SJCRH30 (cell line): ENCODE data around the gene SLK. TPM values are rescaled to one million over a fixed set of nuclear protein-coding genes. Genes with fewer than 3 reads are reported as not detected.

ENCODE experiments used
- DNase-seq, 2 experiments: peaks; one replicate each; pipeline ENCODE4 v3.0.0-alpha.2; 2015 to 2020
- H3K27ac ChIP-seq: fragments of 250-450 bp; sonication (Bioruptor Pico); 2 replicates; pipeline ENCODE4 v1.5.1; 2020; ENCODE audit warnings: mild to moderate bottlenecking, moderate library complexity
- H3K27me3 ChIP-seq: fragments of 250-450 bp; sonication (Bioruptor Pico); 2 replicates; pipeline ENCODE4 v1.5.1; 2020; ENCODE audit warnings: mild to moderate bottlenecking, moderate library complexity
- H3K36me3 ChIP-seq: fragments of 250-450 bp; sonication (Bioruptor Pico); 2 replicates; pipeline ENCODE4 v1.5.1; 2020; ENCODE audit warnings: mild to moderate bottlenecking, moderate library complexity
- H3K4me1 ChIP-seq: fragments of 250-450 bp; sonication (Bioruptor Pico); 2 replicates; pipeline ENCODE4 v1.5.1; 2020; ENCODE audit warnings: mild to moderate bottlenecking, moderate library complexity
- H3K4me3 ChIP-seq: fragments of 250-450 bp; sonication (Bioruptor Pico); 2 replicates; pipeline ENCODE4 v1.5.1; 2020; ENCODE audit warnings: mild to moderate bottlenecking, moderate library complexity
- H3K9me3 ChIP-seq: fragments of 250-450 bp; sonication (Bioruptor Pico); replicated peaks from 2 replicates; pipeline ENCODE4 v1.5.1; 2020; ENCODE audit warnings: mild to moderate bottlenecking, moderate library complexity
- total RNA-seq: library from RNA; depleted of rRNA; stranded (reverse); fragments of >200 nt; shearing (Covaris generic); gene quantifications from 2 replicates; pipeline ENCODE4 v1.2.3, GENCODE V29; 2014

SLK gene
- total RNA-seq, 1 experiment from 2014 or later: 37.3 TPM

- H3K27ac ChIP-seq: no peak overlapping the region
- no peak for DNase-seq
- peaks cover 11% of the 10 kb centered on the region for H3K27me3 ChIP-seq
- H3K4me3 ChIP-seq: no peak overlapping the region
- no peaks in the 10 kb centered on the region for H3K36me3 ChIP-seq
- no peaks in the 10 kb centered on the region for H3K9me3 ChIP-seq
- H3K4me1 ChIP-seq: no peaks in the 10 kb centered on the region
These were observed 72.2 kb downstream of the SLK start for GRCh38 chr10:104038958-104039752.

- DNase-seq: no peak
- Histone ChIP-seq H3K4me1 (no peaks in the 10 kb centered on the region), H3K27me3 (peaks cover 21% of the 10 kb centered on the region)
These were observed 73.4 kb downstream of the SLK start for GRCh38 chr10:104040382-104040781.

DNA sequence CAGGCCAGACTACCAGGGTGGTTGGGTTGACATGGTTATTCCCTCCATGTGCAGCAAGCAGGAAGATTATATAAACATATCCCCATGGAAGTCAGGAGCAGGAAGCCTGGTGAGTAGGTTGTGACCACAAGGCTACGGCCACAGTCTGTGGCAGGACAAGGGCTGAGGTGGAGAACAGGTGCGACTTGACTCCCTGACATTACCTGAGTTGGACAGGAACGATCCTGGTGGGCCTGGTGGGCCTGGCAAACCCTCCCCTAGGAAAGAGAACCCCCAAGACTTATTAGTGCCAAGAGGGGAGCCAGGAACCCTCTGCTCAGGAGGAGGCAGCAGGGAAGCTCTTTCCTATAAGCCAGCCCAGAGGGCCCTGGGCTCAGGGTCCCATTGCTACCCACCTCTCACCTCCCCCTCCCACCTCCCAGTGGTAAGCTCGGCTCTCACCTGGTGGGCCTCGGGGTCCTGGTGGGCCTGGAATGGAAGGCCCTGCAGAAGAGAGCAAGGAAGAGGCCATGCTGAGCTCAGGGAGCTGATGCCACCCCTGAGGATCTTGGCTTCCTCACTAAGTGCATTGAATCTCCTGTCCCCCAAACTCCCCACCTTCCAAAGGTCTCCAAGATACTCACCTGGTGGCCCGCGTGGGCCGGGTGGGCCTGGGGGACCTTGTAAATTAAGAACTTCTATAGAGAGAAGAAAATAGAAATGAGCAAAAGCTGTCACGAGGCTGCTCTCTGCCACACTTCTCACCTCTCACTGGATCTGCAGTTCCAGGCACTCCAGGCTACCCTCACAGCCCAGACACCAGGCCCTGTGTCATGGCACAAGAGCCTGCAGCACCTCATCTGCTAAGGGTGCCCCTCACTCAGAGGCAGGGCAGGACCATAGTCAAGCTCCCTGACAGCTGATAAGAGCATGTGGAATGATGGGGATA is 74.2 kb downstream of the SLK start:
- no peak for DNase-seq
- H3K4me3 ChIP-seq: no peak overlapping the region
- no peaks in the 10 kb centered on the region for H3K36me3 ChIP-seq
- H3K27me3 ChIP-seq: peaks cover 26% of the 10 kb centered on the region
- no peaks in the 10 kb centered on the region for H3K9me3 ChIP-seq
- no peak overlapping the region for H3K27ac ChIP-seq
- no peaks in the 10 kb centered on the region for H3K4me1 ChIP-seq

More at GRCh38 chr10:104040382-104040781, 73.4 kb downstream of the SLK start:
- H3K4me3 ChIP-seq: no peak overlapping the region
- no peaks in the 10 kb centered on the region for H3K36me3 ChIP-seq
- no peaks in the 10 kb centered on the region for H3K9me3 ChIP-seq
- no peak overlapping the region for H3K27ac ChIP-seq

DNA sequence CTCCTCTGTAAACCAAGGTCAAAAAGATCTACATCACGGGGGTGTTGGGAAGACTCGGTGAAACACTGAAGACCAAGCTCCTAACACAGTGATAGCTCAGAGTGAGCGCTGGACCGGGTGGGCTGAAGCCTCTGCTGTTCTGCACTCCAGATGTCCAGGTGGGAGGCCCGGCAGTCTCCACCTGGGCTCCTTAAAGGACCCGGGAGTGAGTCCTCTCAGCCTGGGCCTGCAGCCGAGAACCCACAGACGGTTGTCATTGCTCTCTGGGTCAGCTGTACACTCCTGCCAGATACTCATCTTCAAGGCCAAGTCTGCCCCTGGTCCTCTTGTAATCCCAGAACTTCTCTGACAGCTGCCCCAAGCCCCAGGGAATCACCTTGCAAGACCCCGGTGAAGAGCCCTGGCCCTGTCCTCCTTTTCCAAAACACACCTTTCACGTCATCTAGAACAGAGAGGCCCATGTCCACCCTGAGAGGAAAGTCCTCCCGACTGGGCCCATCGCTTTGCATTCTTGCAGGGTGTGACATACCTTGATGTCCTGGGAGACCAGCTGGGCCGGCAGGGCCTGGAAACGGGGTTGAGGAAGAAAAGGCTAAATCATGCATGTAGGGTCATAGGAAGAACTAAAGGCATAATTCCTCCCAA is 75.1 kb downstream of the SLK start:
- Histone ChIP-seq H3K27me3 (peaks cover 29% of the 10 kb centered on the region), H3K4me1 (no peaks in the 10 kb centered on the region), H3K27ac (no peak overlapping the region), H3K9me3 (no peaks in the 10 kb centered on the region), H3K4me3 (no peak overlapping the region), H3K36me3 (no peaks in the 10 kb centered on the region)
- no peak for DNase-seq

DNA sequence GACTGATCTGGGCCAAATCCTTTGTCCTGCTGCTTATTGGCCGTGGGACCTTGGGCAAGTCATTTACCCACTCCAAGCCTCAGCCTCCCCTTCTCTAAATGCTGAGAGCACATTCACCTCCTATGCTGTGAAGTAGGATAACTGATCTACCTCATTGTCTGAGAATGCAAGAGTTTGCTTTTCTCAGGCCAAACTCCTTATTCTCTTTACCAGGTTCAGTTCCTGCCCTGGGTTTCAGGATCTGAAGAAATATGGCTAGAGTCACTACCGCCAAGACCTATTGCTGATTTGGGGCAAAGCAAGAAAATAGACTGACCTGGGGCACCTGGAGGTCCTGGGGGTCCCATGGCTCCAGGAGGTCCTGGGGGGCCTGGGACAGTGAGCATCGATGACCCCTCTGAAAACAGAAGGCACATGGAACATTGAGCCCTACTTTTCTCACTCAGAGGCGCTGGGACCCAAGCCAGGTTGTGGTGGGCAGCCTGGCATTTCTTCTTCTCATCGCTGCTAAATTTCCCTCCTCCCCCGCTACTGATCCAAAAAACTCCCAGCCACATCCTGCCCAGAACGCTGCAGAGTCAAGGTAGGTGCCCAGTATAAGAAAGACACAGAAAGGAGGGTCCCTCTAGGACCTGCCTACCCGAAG is 76.4 kb downstream of the SLK start:
- H3K27ac ChIP-seq: no peak overlapping the region
- no peaks in the 10 kb centered on the region for H3K9me3 ChIP-seq
- H3K4me3 ChIP-seq: no peak overlapping the region
- no peaks in the 10 kb centered on the region for H3K4me1 ChIP-seq
- peaks cover 34% of the 10 kb centered on the region for H3K27me3 ChIP-seq
- DNase-seq: no peak
- no peaks in the 10 kb centered on the region for H3K36me3 ChIP-seq

DNA sequence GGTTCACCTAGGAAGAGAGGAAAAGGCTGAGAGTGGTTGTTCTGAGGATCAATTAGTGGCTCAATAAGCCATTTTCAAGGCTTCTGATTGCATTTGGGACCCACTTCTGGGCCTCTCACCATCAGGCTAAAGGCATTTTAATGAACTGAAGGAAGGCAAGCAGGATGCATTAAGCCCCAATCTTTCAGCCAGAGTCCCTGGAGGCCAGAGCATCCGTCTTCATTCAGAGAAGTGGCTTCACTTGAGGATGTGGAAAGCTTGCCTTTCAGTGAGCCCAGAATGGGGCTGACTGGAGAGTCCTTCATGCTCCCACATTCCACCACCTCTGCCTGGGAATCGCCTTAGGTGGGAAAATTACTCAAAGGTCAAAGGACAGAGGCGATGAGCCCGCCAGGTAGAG is 76.9 kb downstream of the SLK start:
- no peak overlapping the region for H3K4me3 ChIP-seq

GRCh38 chr10:104045151-104046089 is 78.5 kb downstream of the SLK start:
- H3K4me3 ChIP-seq: no peak overlapping the region
- no peak overlapping the region for H3K27ac ChIP-seq
- H3K36me3 ChIP-seq: no peaks in the 10 kb centered on the region
- peaks cover 41% of the 10 kb centered on the region for H3K27me3 ChIP-seq
- DNase-seq: peak in 1 of 2 experiments; percentile 35
- no peaks in the 10 kb centered on the region for H3K4me1 ChIP-seq
- H3K9me3 ChIP-seq: no peaks in the 10 kb centered on the region

More for the DNA sequence above, 76.9 kb downstream of the SLK start:
- H3K9me3 ChIP-seq: no peaks in the 10 kb centered on the region
- no peaks in the 10 kb centered on the region for H3K36me3 ChIP-seq
- no peaks in the 10 kb centered on the region for H3K4me1 ChIP-seq
- no peak overlapping the region for H3K27ac ChIP-seq
- peaks cover 34% of the 10 kb centered on the region for H3K27me3 ChIP-seq
- DNase-seq: no peak

- H3K4me3 ChIP-seq: no peak overlapping the region
- peaks cover 45% of the 10 kb centered on the region for H3K27me3 ChIP-seq
- H3K9me3 ChIP-seq: no peaks in the 10 kb centered on the region
- no peaks in the 10 kb centered on the region for H3K4me1 ChIP-seq
- DNase-seq: no peak
- no peaks in the 10 kb centered on the region for H3K36me3 ChIP-seq
- no peak overlapping the region for H3K27ac ChIP-seq
These were observed 79.7 kb downstream of the SLK start for GRCh38 chr10:104046651-104047050.

- Histone ChIP-seq H3K27me3 (peaks cover 43% of the 10 kb centered on the region), H3K9me3 (no peaks in the 10 kb centered on the region), H3K4me1 (no peaks in the 10 kb centered on the region), H3K4me3 (no peak overlapping the region), H3K27ac (no peak overlapping the region), H3K36me3 (no peaks in the 10 kb centered on the region)
- DNase-seq: no peak
These were observed 82.7 kb downstream of the SLK start for GRCh38 chr10:104049504-104050250.

DNA sequence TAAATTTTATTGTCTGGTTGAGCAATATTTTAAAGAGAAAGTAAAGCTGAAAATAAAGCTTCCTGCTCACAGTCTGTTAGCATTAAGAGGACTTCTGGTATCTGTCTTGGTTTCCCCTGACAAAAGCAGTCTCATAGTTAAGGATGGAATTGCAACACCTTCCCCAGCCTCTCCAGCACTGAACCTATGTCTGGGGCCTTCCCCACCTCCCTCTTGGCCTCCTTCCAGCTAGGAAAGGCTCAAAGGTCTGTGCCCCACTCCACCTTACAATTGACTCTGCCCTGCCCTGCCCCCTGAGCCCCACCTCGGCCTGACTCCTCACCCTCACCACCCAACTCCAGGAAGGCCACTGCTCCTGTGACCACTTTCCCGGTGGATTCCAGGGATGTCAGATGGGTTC is 85.5 kb downstream of the SLK start:
- Histone ChIP-seq H3K27ac (no peak overlapping the region), H3K4me3 (no peak overlapping the region), H3K4me1 (no peaks in the 10 kb centered on the region), H3K9me3 (no peaks in the 10 kb centered on the region), H3K27me3 (peaks cover 26% of the 10 kb centered on the region), H3K36me3 (no peaks in the 10 kb centered on the region)
- DNase-seq: no peak

GRCh38 chr10:104053201-104053600 is 86.3 kb downstream of the SLK start:
- Histone ChIP-seq H3K27ac (no peak overlapping the region), H3K4me3 (no peak overlapping the region), H3K4me1 (no peaks in the 10 kb centered on the region), H3K36me3 (no peaks in the 10 kb centered on the region), H3K27me3 (peaks cover 23% of the 10 kb centered on the region), H3K9me3 (no peaks in the 10 kb centered on the region)
- no peak for DNase-seq

DNA sequence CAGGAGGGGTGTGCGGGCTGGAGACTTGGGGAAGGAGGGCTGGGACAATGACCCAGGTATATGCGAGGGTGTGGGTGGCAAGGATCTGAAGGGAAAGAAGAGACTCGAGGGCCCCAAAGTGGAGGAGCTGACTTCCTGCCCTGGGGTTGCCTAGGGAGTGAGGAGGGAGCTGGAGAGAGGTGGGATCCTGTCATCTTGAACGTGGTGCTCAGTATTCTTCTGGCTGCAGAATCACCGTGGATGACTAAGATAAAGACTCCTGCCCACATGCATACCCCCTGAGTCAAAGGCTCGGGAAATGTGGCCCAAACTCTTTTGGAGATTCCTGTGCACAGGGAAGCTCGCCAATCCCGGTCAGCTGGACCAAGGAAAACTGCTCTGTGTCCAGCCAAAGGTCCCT is 87.5 kb downstream of the SLK start:
- DNase-seq: no peak
- no peaks in the 10 kb centered on the region for H3K9me3 ChIP-seq
- H3K27me3 ChIP-seq: peaks cover 19% of the 10 kb centered on the region
- H3K36me3 ChIP-seq: no peaks in the 10 kb centered on the region
- no peak overlapping the region for H3K27ac ChIP-seq
- H3K4me1 ChIP-seq: no peaks in the 10 kb centered on the region
- H3K4me3 ChIP-seq: no peak overlapping the region

DNA sequence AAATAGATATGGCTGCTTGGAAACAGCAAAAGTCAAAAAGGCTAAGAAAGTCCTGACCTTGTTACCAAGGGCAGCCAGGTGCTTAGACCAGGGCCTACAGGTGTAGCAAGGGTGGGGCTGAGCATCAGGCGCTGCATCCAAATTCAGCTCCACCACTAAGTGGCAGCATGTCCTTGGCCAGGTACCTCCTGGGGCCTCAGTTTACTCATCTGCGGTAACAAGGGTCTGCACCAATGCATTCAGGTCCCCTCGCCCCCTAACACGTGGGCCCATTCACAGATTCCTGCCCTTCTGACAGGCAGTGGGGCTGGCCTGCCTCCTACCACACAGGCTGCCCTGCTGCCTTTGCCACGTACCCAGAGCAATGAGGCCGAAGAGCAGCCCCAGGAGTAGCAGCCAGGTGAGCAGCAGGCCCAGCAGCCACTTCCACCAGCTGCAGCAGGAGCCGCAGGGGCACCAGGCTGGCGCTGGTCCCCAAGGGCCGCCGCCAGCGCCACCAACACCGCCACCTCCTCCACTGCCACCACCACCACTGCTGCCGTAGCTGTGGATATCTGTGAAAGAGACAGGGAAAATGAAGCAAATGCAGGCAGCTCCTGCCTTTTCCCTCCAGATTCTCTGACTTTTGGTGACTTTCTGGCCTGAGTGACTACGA is 89.8 kb downstream of the SLK start:
- H3K27ac ChIP-seq: no peak overlapping the region
- peaks cover 12% of the 10 kb centered on the region for H3K27me3 ChIP-seq
- no peak for DNase-seq
- no peak overlapping the region for H3K4me3 ChIP-seq
- H3K9me3 ChIP-seq: no peaks in the 10 kb centered on the region
- H3K36me3 ChIP-seq: no peaks in the 10 kb centered on the region
- no peaks in the 10 kb centered on the region for H3K4me1 ChIP-seq
